K562 (cell line): ENCODE data around the gene CDKN1C.

ENCODE experiments used
- BCOR ChIP-seq: fragments of 450-650 bp; IDR thresholded peaks from 2 replicates; pipeline ENCODE4 v1.6.1; 2016
- CEBPB ChIP-seq: fragments of 450-650 bp; IDR thresholded peaks from 2 replicates; pipeline ENCODE4 v1.6.1; 2016; ENCODE audit warnings: missing genetic modification characterization, missing compliant biosample characterization
- FOXK2 ChIP-seq, 2 experiments: fragments of 450-650 bp; IDR thresholded peaks in 1 of 2; conservative IDR thresholded peaks in 1 of 2; 2 replicates each; pipeline ENCODE4 v1.6.1; 2016; ENCODE audit warnings: low read depth in 2 of 2, mild to moderate bottlenecking in 1 of 2
- GATAD2B ChIP-seq: fragments of 450-650 bp; IDR thresholded peaks from 2 replicates; pipeline ENCODE4 v1.6.1; 2017; ENCODE audit warnings: mild to moderate bottlenecking, borderline replicate concordance
- HMGXB4 ChIP-seq: sonication (generic); formaldehyde crosslinking; IDR thresholded peaks from 2 replicates; pipeline ENCODE4 v1.8.1; 2023; ENCODE audit warnings: mild to moderate bottlenecking, missing genetic modification reagents
- NFYB ChIP-seq: IDR thresholded peaks from 2 replicates; pipeline ENCODE4 v1.6.1; 2011; ENCODE audit warnings: mild to moderate bottlenecking, moderate library complexity; ENCODE audit not compliant: insufficient read length; ENCODE audit errors: extremely low read depth
- SMARCB1 ChIP-seq: IDR thresholded peaks from 2 replicates; pipeline ENCODE4 v1.6.1; 2011; ENCODE audit warnings: improper control_type of control experiment, low read depth; ENCODE audit not compliant: insufficient read length
- SPI1 ChIP-seq: IDR thresholded peaks from 2 replicates; pipeline ENCODE4 v1.6.1; 2011; ENCODE audit warnings: low read depth, low read length, control low read depth, borderline replicate concordance
- UBTF ChIP-seq, 2 experiments: IDR thresholded peaks; 2 replicates each; pipeline ENCODE4 v1.6.1; 2012; ENCODE audit warnings: improper control_type of control experiment in 2 of 2, low read depth in 2 of 2, low read length in 2 of 2, borderline replicate concordance in 1 of 2
- ZBTB7A ChIP-seq: IDR thresholded peaks from 2 replicates; pipeline ENCODE4 v1.6.1; 2011; ENCODE audit warnings: low read depth, mild to moderate bottlenecking, low read length, moderate library complexity, borderline replicate concordance; ENCODE audit not compliant: control insufficient read depth
- ZNF644 ChIP-seq: fragments of 200-800 bp; sonication (Bioruptor generic); IDR thresholded peaks from 2 replicates; pipeline ENCODE4 v1.6.1; 2016; ENCODE audit warnings: low read depth, missing genetic modification characterization, missing compliant biosample characterization

- TF ChIP-seq BCOR, result no peak
- TF ChIP-seq SMARCB1, result no peak
- TF ChIP-seq HMGXB4 (CRISPR knock-in tag), result no peak
- TF ChIP-seq FOXK2 (conservative IDR thresholded peaks at IDR 0.05 in 1 of 2, IDR thresholded peaks at IDR 0.05 in 1 of 2; ENCODE audit: low read depth in 2 of 2), result no peak
- no peak for TF ChIP-seq GATAD2B
- TF ChIP-seq CEBPB, result no peak
- no peak for TF ChIP-seq NFYB
- no peak for TF ChIP-seq UBTF (IDR thresholded peaks at IDR 0.05; ENCODE audit: borderline replicate concordance in 1 of 2, low read depth in 2 of 2, low read length in 2 of 2)
- TF ChIP-seq ZBTB7A, result no peak
- no peak for TF ChIP-seq ZNF644 (tag)
- no peak for TF ChIP-seq SPI1
These were observed 39.1 kb downstream of the CDKN1C start for GRCh38 chr11:2846470-2846869.
